Measurements from ENCODE around the gene SMARCAL1. TPM values are rescaled to one million over a fixed set of nuclear protein-coding genes. Genes with fewer than 3 reads are reported as not detected.
"Not testable (repeated sequence)": the region's sequence is repeated elsewhere in the genome, so short reads cannot be mapped to it uniquely, and the experiment has no call there.

Gene SMARCAL1
- total RNA-seq, 1 experiment from 2014 or later: 22.1 TPM

- intact Hi-C loops (cut with micrococcal nuclease): loop anchor here (5.0 kb wide), 1 partner anchor 165 kb away; no protein-coding TSS in a partner anchor
- H3K27me3 Mint-ChIP-seq (ENCODE audit: insufficient read depth, unreplicated experiment): no peaks in the 10 kb centered on the region
- H3K27ac Mint-ChIP-seq (ENCODE audit: low read depth, unreplicated experiment): no peak overlapping the region
- peaks cover 7% of the 10 kb centered on the region for H3K36me3 Mint-ChIP-seq (ENCODE audit: insufficient read depth, unreplicated experiment)
- no peak overlapping the region for H3K4me3 Mint-ChIP-seq (ENCODE audit: unreplicated experiment)
- no peaks in the 10 kb centered on the region for H3K9me3 Mint-ChIP-seq (ENCODE audit: unreplicated experiment)
- no peak for TF ChIP-seq CTCF (IDR thresholded peaks at IDR 0.05; ENCODE audit: unreplicated experiment)
- BruUV-seq (replicated peaks): no TSS peak
- no peak for DNase-seq (ENCODE audit: unreplicated experiment)
- peaks cover 6% of the 10 kb centered on the region for H3K4me1 Mint-ChIP-seq (ENCODE audit: insufficient read depth, unreplicated experiment)
- ChIA-PET POLR2A (interaction anchor here (0.8 to 4.0 kb wide), 4 partner anchors 19 to 165 kb away, joined by 3 to 34 read pairs (median 3); partner anchors contain the start of gene RPL37A), CTCF (interaction anchor here (0.6 to 13.5 kb wide), 32 partner anchors 8 to 1196 kb away, joined by 3 to 673 read pairs (median 4); partner anchors contain the start of gene RPL37A)
Observed at GRCh38 chr2:216517447-216518225, 105.4 kb downstream of the SMARCAL1 start.

GRCh38 chr2:216518566-216519119, 106.4 kb downstream of the SMARCAL1 start:
- intact Hi-C loops (cut with micrococcal nuclease): loop anchor here (1.0 to 5.0 kb wide), 2 partner anchors 148 to 164 kb away; no protein-coding TSS in a partner anchor
- CTCF ChIA-PET: interaction anchor here (0.7 to 13.5 kb wide), 32 partner anchors 9 to 1195 kb away, joined by 3 to 673 read pairs (median 6); no protein-coding TSS in a partner anchor

GRCh38 chr2:216519154-216519762, 107.0 kb downstream of the SMARCAL1 start:
- intact Hi-C loops (cut with micrococcal nuclease): loop anchor here (1.0 to 5.0 kb wide), 2 partner anchors 147 to 163 kb away; no protein-coding TSS in a partner anchor
- Mint-ChIP-seq H3K4me1 (ENCODE audit: insufficient read depth, unreplicated experiment) (peaks cover 6% of the 10 kb centered on the region), H3K27ac (ENCODE audit: low read depth, unreplicated experiment) (no peak overlapping the region), H3K27me3 (ENCODE audit: insufficient read depth, unreplicated experiment) (no peaks in the 10 kb centered on the region), H3K36me3 (ENCODE audit: insufficient read depth, unreplicated experiment) (peaks cover 7% of the 10 kb centered on the region), H3K4me3 (ENCODE audit: unreplicated experiment) (no peak overlapping the region), H3K9me3 (ENCODE audit: unreplicated experiment) (no peaks in the 10 kb centered on the region)
- no TSS peak for BruUV-seq (replicated peaks)
- POLR2A ChIA-PET: interaction anchor here (0.6 to 2.6 kb wide), 5 partner anchors 12 to 927 kb away, joined by 3 to 26 read pairs (median 3); no protein-coding TSS in a partner anchor
- TF ChIP-seq CTCF (IDR thresholded peaks at IDR 0.05; ENCODE audit: unreplicated experiment): peak; percentile 62
- peak; percentile 82 for DNase-seq (ENCODE audit: unreplicated experiment)
- CTCF ChIA-PET: interaction anchor here (0.6 to 13.5 kb wide), 36 partner anchors 9 to 993 kb away, joined by 3 to 673 read pairs (median 5); no protein-coding TSS in a partner anchor

More at GRCh38 chr2:216518566-216519119, 106.4 kb downstream of the SMARCAL1 start:
- H3K4me3 Mint-ChIP-seq (ENCODE audit: unreplicated experiment); BruUV-seq (replicated peaks); H3K36me3 Mint-ChIP-seq (ENCODE audit: insufficient read depth, unreplicated experiment); H3K9me3 Mint-ChIP-seq (ENCODE audit: unreplicated experiment); H3K27ac Mint-ChIP-seq (ENCODE audit: low read depth, unreplicated experiment); H3K27me3 Mint-ChIP-seq (ENCODE audit: insufficient read depth, unreplicated experiment); DNase-seq (ENCODE audit: unreplicated experiment); H3K4me1 Mint-ChIP-seq (ENCODE audit: insufficient read depth, unreplicated experiment): not testable (repeated sequence)
- POLR2A ChIA-PET: interaction anchor here (0.6 to 4.0 kb wide), 6 partner anchors 140 to 927 kb away, joined by 3 to 34 read pairs (median 5); no protein-coding TSS in a partner anchor

GRCh38 chr2:216520112-216520511, 107.8 kb downstream of the SMARCAL1 start:
- BruUV-seq (replicated peaks): no TSS peak
- intact Hi-C loops (cut with micrococcal nuclease): no loop called here
- POLR2A ChIA-PET: interaction anchor here (1.0 to 2.6 kb wide), 5 partner anchors 8 to 146 kb away, joined by 3 to 26 read pairs (median 3); no protein-coding TSS in a partner anchor
- no peak for DNase-seq (ENCODE audit: unreplicated experiment)
- no peak for TF ChIP-seq CTCF (IDR thresholded peaks at IDR 0.05; ENCODE audit: unreplicated experiment)
- Mint-ChIP-seq H3K27me3 (ENCODE audit: insufficient read depth, unreplicated experiment) (no peaks in the 10 kb centered on the region), H3K9me3 (ENCODE audit: unreplicated experiment) (no peaks in the 10 kb centered on the region), H3K36me3 (ENCODE audit: insufficient read depth, unreplicated experiment) (peaks cover 7% of the 10 kb centered on the region), H3K27ac (ENCODE audit: low read depth, unreplicated experiment) (no peak overlapping the region), H3K4me1 (ENCODE audit: insufficient read depth, unreplicated experiment) (peaks cover 6% of the 10 kb centered on the region), H3K4me3 (ENCODE audit: unreplicated experiment) (no peak overlapping the region)
- CTCF ChIA-PET: interaction anchor here (0.6 to 13.5 kb wide), 27 partner anchors 12 to 1164 kb away, joined by 3 to 673 read pairs (median 4); no protein-coding TSS in a partner anchor

Data from MCF 10A (cell line).